IPS DF 4.7 (cell line): Measurements from ENCODE around the gene LRRC3C.
"Not testable (repeated sequence)": the region's sequence is repeated elsewhere in the genome, so short reads cannot be mapped to it uniquely, and the experiment has no call there.

ENCODE experiments used
- DNase-seq: peaks from one replicate; pipeline ENCODE4 v3.0.0-alpha.2; 2013; ENCODE audit warnings: low spot score; ENCODE audit errors: extremely low read depth

Gene LRRC3C

DNA sequence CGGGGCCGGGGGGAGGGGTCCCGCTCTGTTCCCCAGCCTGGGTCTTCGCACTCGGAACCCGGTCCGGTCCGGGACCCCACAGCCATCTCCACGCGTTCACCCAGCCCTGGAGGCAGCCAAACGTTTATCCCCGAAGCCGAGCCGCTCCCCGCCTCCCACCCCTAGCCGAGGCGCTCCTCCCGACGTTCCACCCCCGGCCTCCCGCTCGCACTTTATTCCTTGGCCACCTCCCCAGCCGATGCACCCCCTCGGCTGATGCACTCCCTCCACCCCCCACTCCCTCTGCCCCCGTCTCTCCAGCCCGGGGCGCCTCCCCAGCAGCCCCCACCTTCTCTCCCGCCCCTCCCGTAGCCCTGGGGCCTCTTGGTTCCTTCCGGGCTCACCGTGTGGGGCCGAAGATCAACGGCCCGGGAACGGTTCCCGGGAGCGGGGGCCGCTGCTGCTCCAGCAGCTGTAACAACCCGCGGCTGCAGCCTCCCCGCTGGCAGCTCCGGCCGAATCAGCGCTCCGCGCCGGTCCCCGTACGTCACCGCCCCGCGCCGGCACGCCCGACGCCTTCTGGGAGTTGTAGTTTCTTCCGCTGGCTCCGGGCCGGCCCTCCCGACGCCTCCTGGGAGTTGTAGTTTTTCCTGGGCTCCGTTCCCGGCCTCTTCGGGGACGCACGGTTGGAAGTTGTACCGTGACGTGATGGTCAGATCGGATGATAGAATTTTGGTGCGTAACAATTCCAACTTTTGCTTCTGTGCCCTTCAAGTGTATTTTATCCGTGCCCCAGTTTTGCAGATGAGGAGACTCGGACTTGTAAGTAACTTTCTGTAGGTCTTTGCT lies at the start of gene LRRC3C, which contains the start of gene ORMDL3:
TSS of gene LRRC3C (plus strand) at position 632 of the 828 bp plus-strand sequence. CDS start 13,792 bp downstream, outside the sequence.
TSS of gene ORMDL3 (minus strand) at position 501 of the 828 bp plus-strand sequence. CDS start 3,398 bp downstream, outside the sequence.
- DNase-seq: peak; percentile 58

- not testable (repeated sequence) for DNase-seq
Observed at GRCh38 chr17:39886102-39886501, 41.4 kb upstream of the LRRC3C start.

DNA sequence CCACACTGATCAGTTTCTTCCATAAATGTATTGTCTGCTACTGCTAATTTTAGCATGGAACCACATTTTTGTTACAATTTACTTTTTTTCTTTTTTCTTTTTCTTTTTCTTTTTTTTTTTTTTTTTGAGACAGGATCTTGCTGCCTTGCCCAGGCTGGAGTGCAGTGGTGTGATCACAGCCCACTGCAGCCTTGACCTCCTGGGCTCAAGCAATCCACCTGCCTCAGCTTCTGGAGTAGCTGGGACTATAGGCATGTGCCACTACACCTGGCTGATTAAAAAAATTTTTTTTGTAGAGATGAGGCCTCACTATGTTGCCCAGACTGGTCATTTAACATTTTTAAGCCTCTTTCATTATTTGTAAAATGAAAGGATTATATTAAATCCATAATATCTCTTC lies 40.5 kb upstream of the LRRC3C start:
- DNase-seq: no peak

- no peak for DNase-seq
Observed at GRCh38 chr17:39889200-39889599, 38.3 kb upstream of the LRRC3C start.

- no peak for DNase-seq
Observed at GRCh38 chr17:39894681-39895376, 32.7 kb upstream of the LRRC3C start.

- DNase-seq: no peak
Observed at GRCh38 chr17:39898088-39898487, 29.4 kb upstream of the LRRC3C start.

DNA sequence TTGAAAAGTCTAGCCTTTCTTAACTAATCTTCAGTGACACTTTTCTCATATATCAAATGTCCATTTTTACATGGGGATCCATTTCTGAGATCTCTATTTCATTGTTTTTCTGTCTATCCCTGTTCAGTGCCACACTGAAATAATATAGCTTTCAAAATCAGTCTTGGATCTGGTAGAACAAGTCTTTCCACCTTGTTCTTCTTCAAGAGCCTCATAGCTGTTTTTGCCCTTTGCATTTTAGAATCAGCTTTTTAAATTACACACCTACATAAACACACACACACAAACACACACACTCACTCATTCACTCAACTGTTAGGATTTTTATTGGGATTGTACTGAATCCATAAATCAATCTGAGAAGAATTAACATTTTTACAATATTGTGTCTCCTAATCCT lies 28.3 kb upstream of the LRRC3C start:
- no peak for DNase-seq

GRCh38 chr17:39902027-39902426 lies 25.5 kb upstream of the LRRC3C start:
- DNase-seq: not testable (repeated sequence)

DNA sequence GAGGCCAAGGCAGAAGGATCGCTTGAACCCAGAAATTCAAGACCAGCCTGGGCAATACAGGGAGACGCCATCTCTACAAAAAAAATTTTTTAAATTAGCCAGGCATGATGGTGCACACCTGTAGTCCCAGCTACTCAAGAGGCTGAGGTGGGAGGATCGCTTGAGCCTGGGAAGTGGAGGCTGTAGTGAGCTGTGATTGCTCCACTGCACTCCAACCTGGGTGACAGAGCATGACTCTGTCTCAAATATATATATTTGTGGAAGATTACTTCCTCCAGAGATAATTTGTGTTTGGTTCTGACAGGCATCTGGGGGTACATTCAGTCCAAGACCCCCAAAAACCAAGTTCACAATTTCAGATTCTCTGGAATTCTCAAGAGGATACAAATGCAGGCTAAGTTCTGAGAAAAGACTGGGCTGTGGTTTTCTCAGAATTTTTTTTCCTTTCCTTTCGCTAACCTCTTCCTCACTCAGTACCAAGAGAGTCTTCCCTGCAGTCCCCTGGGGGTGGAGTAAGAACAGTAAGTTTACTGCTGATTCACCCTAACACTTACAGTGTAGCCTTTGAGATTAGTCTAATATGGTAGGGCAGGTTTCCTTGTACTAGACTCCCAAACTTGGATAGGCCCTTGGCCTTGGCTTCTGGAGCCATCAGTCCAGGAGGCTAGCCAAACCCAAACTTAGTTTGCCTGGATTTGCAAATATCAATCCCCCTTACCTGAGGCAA lies 24.2 kb upstream of the LRRC3C start:
- no peak for DNase-seq

DNA sequence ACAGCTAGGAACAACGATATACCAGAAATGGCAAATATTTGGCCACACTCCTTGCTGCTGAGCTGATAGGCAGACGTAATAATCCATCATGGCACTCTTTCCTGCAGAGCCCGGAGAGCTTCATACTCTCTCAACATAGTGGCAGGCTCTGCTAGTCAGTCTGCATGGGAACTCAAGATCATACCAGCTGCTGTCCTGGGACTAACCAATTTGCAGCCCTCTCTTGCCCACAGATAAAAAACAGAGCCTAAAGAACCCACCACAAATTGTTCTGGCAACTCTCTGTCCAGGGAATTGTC lies 22.6 kb upstream of the LRRC3C start:
- no peak for DNase-seq

DNA sequence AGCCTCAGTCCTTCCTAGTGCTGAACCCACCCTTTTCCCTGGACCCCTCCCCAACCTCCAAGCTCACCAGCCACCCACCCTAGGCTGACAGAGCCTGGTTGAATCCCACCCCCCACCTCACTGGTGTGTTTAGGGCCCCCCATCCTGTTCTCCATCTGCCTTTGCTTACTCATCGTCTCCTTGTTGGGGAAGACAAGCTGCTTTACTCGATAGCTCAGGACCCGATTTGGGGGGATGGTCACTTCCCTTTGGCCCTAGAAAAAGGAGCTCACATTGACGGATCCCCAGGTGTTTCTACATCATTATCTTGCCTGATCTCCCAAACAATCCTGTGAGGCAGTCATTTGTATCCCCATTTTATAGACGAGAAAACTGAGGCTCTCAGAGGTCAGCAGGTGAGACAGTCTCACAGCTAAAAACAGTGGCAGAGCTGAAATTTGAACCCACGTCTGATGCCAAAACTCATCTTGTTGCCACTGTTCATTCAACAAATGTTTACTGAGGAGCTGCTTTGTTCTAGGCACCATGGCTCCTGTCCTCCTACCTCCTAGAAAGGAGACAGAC lies 18.7 kb upstream of the LRRC3C start:
- DNase-seq: no peak

GRCh38 chr17:39913989-39914388 lies 13.5 kb upstream of the LRRC3C start:
- no peak for DNase-seq

DNA sequence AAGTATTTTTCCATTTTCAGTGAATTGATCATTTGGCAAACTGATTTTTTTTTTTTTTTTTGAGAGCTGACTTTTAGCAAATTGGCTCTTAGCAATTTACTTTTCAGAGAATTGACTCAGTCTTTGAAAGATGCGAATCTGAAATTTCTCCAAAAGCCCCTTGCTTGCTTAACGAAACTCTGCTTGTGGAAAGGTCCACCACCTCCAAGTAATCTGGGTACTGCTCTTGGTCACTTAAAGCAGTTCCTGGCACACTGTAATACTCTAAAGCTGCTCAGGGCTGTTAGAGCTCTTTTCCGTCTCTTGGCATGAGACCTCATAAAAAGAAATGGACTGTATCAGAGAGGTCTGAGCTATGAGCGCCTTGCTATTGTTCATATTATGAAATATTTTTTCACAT lies 12.0 kb upstream of the LRRC3C start:
- DNase-seq: no peak

DNA sequence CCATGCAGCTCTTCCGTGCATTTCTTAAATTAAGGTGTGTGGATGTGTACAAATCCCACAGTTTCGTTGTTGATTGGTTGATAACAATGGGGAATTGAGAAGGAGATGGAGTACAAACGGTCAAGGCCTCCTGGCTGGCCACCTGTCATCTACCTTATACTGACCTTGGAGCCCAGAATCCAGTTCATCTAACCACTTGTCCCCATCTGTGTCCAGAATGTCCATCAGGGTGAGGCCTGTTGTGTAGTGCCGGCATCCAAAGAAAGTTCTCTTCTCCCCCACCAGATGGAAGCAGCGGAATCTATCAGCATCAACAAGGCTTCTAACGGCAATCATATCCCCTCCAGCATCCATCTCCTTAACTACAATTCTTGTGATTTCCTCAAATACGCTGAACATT lies 10.6 kb upstream of the LRRC3C start:
- DNase-seq: no peak

GRCh38 chr17:39919087-39919683 lies 8.3 kb upstream of the LRRC3C start:
- no peak for DNase-seq

DNA sequence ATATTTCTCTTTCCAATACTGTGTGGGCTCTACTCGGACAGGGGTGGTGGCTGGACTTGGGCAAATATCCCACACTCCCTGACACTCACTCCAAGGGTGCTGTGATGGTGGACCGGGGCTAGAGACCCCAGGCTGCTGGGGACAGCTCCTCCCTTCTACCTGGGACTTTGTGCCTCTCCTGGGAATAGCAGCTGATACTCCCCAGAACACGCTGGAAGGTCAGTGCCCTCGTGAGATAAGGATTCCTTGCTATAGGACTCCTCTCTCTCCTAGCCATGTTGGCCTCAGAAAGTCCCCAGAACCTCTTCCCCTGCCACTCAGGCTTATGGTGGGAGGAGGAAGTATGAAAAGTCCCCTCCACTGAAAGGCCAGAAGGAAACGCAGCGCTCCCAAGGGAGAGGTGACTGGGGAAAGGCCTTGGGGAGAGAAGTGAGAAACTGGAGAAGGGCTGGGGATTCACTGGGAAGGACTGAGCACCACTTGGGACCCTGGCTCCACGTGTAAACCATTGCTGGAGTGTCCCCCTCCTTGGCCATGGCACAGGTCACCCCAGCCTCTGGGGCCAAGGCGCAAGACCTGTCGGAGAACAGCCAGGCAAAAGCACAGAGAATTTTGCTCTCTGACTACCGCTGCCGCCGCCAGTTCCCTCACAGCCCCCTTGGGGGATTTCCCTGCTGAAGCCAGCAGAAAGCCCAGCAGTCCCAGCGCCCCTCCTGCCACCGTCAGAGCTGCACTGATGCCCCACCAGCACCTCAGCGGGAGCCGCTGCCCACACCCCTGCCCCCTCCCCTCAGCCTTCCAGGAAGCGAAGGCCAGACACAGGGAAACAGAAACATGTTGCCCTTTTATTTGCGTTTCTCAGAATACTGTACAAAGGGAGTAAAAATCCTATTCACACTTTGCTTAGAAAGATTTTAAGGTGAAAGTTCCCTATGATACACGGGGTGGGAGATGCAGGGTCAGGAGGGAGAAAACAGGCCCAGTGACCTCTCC lies 7.0 kb upstream of the LRRC3C start:
- no peak for DNase-seq

GRCh38 chr17:39921323-39921722 lies 6.2 kb upstream of the LRRC3C start:
- no peak for DNase-seq

GRCh38 chr17:39922006-39922405 lies 5.5 kb upstream of the LRRC3C start:
- no peak for DNase-seq

GRCh38 chr17:39923230-39923629 lies 4.3 kb upstream of the LRRC3C start:
- no peak for DNase-seq
